GM10847 (cell line): ENCODE results near the gene OBSCN.

Experiments used
- POLR2A ChIP-seq: IDR thresholded peaks from 2 replicates; pipeline ENCODE4 v1.6.1; 2011; ENCODE audit not compliant: insufficient read length; ENCODE audit errors: extremely low read depth

OBSCN gene

GRCh38 chr1:228272331-228272791 lies 64.5 kb downstream of the OBSCN start:
- TF ChIP-seq POLR2A, result no peak

GRCh38 chr1:228272831-228273571 lies 65.2 kb downstream of the OBSCN start:
- TF ChIP-seq POLR2A, result no peak

GRCh38 chr1:228273720-228274451 lies 66.0 kb downstream of the OBSCN start:
- no peak for TF ChIP-seq POLR2A

GRCh38 chr1:228274452-228275178 lies 66.8 kb downstream of the OBSCN start:
- no peak for TF ChIP-seq POLR2A

GRCh38 chr1:228275179-228275429 lies 67.3 kb downstream of the OBSCN start:
- TF ChIP-seq POLR2A, result no peak

- no peak for TF ChIP-seq POLR2A
Observed at GRCh38 chr1:228275430-228276173, 67.8 kb downstream of the OBSCN start.

- TF ChIP-seq POLR2A, result no peak
Observed at GRCh38 chr1:228276174-228276831, 68.5 kb downstream of the OBSCN start.

- TF ChIP-seq POLR2A, result no peak
Observed at GRCh38 chr1:228276901-228277490, 69.2 kb downstream of the OBSCN start.

- TF ChIP-seq POLR2A, result no peak
Observed at GRCh38 chr1:228277491-228278431, 69.9 kb downstream of the OBSCN start.

GRCh38 chr1:228278432-228278941 lies 70.6 kb downstream of the OBSCN start:
- TF ChIP-seq POLR2A, result no peak

- TF ChIP-seq POLR2A, result no peak
Observed at GRCh38 chr1:228279011-228279721, 71.3 kb downstream of the OBSCN start.

- TF ChIP-seq POLR2A, result no peak
Observed at GRCh38 chr1:228279722-228280105, 71.9 kb downstream of the OBSCN start.
